Tibial artery (tissue), 4 donors: ENCODE data around the gene NUDT21.
"Not testable (repeated sequence)": the region's sequence is repeated elsewhere in the genome, so short reads cannot be mapped to it uniquely, and the experiment has no call there.

Experiments used
- DNase-seq, 2 donors: peaks; one replicate each; pipeline ENCODE4 v3.0.0-alpha.2; 2019
- H3K27ac ChIP-seq, 2 donors: fragments of 200-600 bp; sonication (generic) in 1 of 2; 1 replicate in 1 of 2; 2 replicates in 1 of 2; pipeline ENCODE4 v1.5.1; 2018 to 2019; ENCODE audit warnings: mild to moderate bottlenecking in 1 of 2
- H3K27me3 ChIP-seq, 2 donors: fragments of 200-600 bp; sonication (generic) in 1 of 2; one replicate each; pipeline versions ENCODE4 v1.5.1 to v1.6.0; 2016 to 2019
- H3K36me3 ChIP-seq, 3 donors: fragments of 200-600 bp; sonication (generic) in 2 of 3; one replicate each; pipeline ENCODE4 v1.5.1; 2016 to 2019; ENCODE audit warnings: mild to moderate bottlenecking in 2 of 3
- H3K4me1 ChIP-seq, 4 donors: fragments of 200-600 bp; sonication (generic) in 2 of 4; 1 replicate in 3 of 4; 2 replicates in 1 of 4; pipeline ENCODE4 v1.5.1; 2016 to 2019
- H3K4me3 ChIP-seq, 2 donors: fragments of 200-600 bp; sonication (generic) in 1 of 2; 1 replicate in 1 of 2; 2 replicates in 1 of 2; pipeline ENCODE4 v1.5.1; 2018 to 2019; ENCODE audit warnings: mild to moderate bottlenecking in 2 of 2
- H3K9me3 ChIP-seq, 3 donors: fragments of 200-600 bp; sonication (generic) in 1 of 3; one replicate each; pipeline ENCODE4 v1.5.1; 2016 to 2019
- CTCF ChIP-seq, 2 experiments: fragments of 200-600 bp in 1 of 2; fragments of 450-650 bp in 1 of 2; IDR thresholded peaks; one replicate each; pipeline ENCODE4 v1.5.1; 2017 to 2019; ENCODE audit warnings: antibody characterized with exemption in 2 of 2, mild to moderate bottlenecking in 1 of 2, moderate library complexity in 1 of 2
- intact Hi-C: fragments of 100-400 bp; cut with DNase I; formaldehyde crosslinking; loops from one replicate; pipeline ENCODE4 v1.15.0; 2023; ENCODE audit warnings: low total_unique reads

NUDT21 gene

GRCh38 chr16:56450986-56451752 lies at the start of gene NUDT21, which contains the start of gene OGFOD1:
NUDT21 (minus strand) TSS chr16:56451332; CDS start chr16:56451202, 130 bp downstream.
OGFOD1 (plus strand) TSS chr16:56451554; CDS start chr16:56451613, 59 bp downstream.
- peak within 1 kb of the TSS; percentile 83 to 88 for H3K4me3 ChIP-seq
- no peaks in the 10 kb centered on the region for H3K27me3 ChIP-seq
- H3K27ac ChIP-seq, result peak within 1 kb of the TSS; percentile 88
- H3K4me1 ChIP-seq, result peaks cover 0 to 40% (median 29%) of the 10 kb centered on the region in 4 donors
- peak; percentile 96 to 97 for DNase-seq
- H3K9me3 ChIP-seq, result no peaks in the 10 kb centered on the region
- intact Hi-C loops, result no loop called here
- peak; percentile 4 to 7 for TF ChIP-seq CTCF (IDR thresholded peaks at IDR 0.05)
- peaks cover 7 to 28% (median 27%) of the 10 kb centered on the region in 3 donors for H3K36me3 ChIP-seq

GRCh38 chr16:56493815-56494214 lies 42.7 kb upstream of the NUDT21 start:
- Histone ChIP-seq H3K4me3 (no peak overlapping the region), H3K27me3 (no peaks in the 10 kb centered on the region), H3K27ac (no peak overlapping the region), H3K9me3 (no peaks in the 10 kb centered on the region), H3K36me3 (peaks cover 33 to 47% (median 45%) of the 10 kb centered on the region in 3 donors), H3K4me1 (no peaks in the 10 kb centered on the region)
- intact Hi-C loops, result no loop called here
- TF ChIP-seq CTCF (IDR thresholded peaks at IDR 0.05), result no peak
- DNase-seq, result no peak

GRCh38 chr16:56493126-56493525 lies 42.0 kb upstream of the NUDT21 start:
- Histone ChIP-seq H3K4me1 (no peaks in the 10 kb centered on the region), H3K27ac (no peak overlapping the region), H3K27me3 (no peaks in the 10 kb centered on the region), H3K9me3 (no peaks in the 10 kb centered on the region), H3K36me3 (peaks cover 26 to 40% (median 38%) of the 10 kb centered on the region in 3 donors), H3K4me3 (no peak overlapping the region)
- TF ChIP-seq CTCF (IDR thresholded peaks at IDR 0.05), result no peak
- intact Hi-C loops, result no loop called here
- DNase-seq, result no peak

GRCh38 chr16:56491657-56492261 lies 40.6 kb upstream of the NUDT21 start:
- no peaks in the 10 kb centered on the region for H3K4me1 ChIP-seq
- H3K9me3 ChIP-seq, result no peaks in the 10 kb centered on the region
- TF ChIP-seq CTCF (IDR thresholded peaks at IDR 0.05), result no peak
- no peak for DNase-seq
- no peak overlapping the region for H3K27ac ChIP-seq
- intact Hi-C loops, result no loop called here
- H3K27me3 ChIP-seq, result no peaks in the 10 kb centered on the region
- no peak overlapping the region for H3K4me3 ChIP-seq
- H3K36me3 ChIP-seq, result peaks cover 14 to 26% (median 24%) of the 10 kb centered on the region in 3 donors

- H3K4me1 ChIP-seq, H3K27me3 ChIP-seq, H3K4me3 ChIP-seq, H3K27ac ChIP-seq, DNase-seq, intact Hi-C loops, H3K9me3 ChIP-seq: not testable (repeated sequence)
- H3K36me3 ChIP-seq, result peaks cover 20 to 35% (median 28%) of the 10 kb centered on the region in 3 donors
Measured at GRCh38 chr16:56488868-56489267, 37.7 kb upstream of the NUDT21 start.

- no peaks in the 10 kb centered on the region for H3K27me3 ChIP-seq
- no peak for TF ChIP-seq CTCF (IDR thresholded peaks at IDR 0.05)
- no peak for DNase-seq
Measured at GRCh38 chr16:56488035-56488434, 36.9 kb upstream of the NUDT21 start.

More at GRCh38 chr16:56488035-56488434, 36.9 kb upstream of the NUDT21 start:
- Histone ChIP-seq H3K36me3 (peaks cover 29 to 38% (median 33%) of the 10 kb centered on the region in 3 donors), H3K27ac (no peak overlapping the region), H3K4me3 (no peak overlapping the region), H3K4me1 (no peaks in the 10 kb centered on the region), H3K9me3 (no peaks in the 10 kb centered on the region)
- intact Hi-C loops, result no loop called here
